ENCODE data around the gene MOV10L1.
A peak's percentile ranks its signal among the peaks of the same experiment; 100 is the strongest.

Gene MOV10L1

GRCh38 chr22:50148166-50148500, 58.3 kb downstream of the MOV10L1 start:
- Histone ChIP-seq H3K9me3 (ENCODE audit: severe bottlenecking) (no peaks in the 10 kb centered on the region), H3K27ac (no peak overlapping the region), H3K4me3 (ENCODE audit: low read depth, low read length) (no peak overlapping the region), H3K27me3 (ENCODE audit: insufficient read depth, low read depth, severe bottlenecking) (no peaks in the 10 kb centered on the region), H3K36me3 (no peaks in the 10 kb centered on the region)
- DNase-seq: no peak
- no peak for TF ChIP-seq CTCF (IDR thresholded peaks at IDR 0.05; ENCODE audit: low read depth, low read length)

- peak; percentile 69 for DNase-seq
- Histone ChIP-seq H3K36me3 (no peaks in the 10 kb centered on the region), H3K4me3 (ENCODE audit: low read depth, low read length) (no peak overlapping the region), H3K27ac (no peak overlapping the region), H3K9me3 (ENCODE audit: severe bottlenecking) (no peaks in the 10 kb centered on the region), H3K27me3 (ENCODE audit: insufficient read depth, low read depth, severe bottlenecking) (no peaks in the 10 kb centered on the region)
- peak; percentile 98 for TF ChIP-seq CTCF (IDR thresholded peaks at IDR 0.05; ENCODE audit: low read depth, low read length)
Observed at GRCh38 chr22:50148991-50149721, 59.4 kb downstream of the MOV10L1 start.

GRCh38 chr22:50150161-50151129, 60.6 kb downstream of the MOV10L1 start:
- peak; percentile 47 for DNase-seq
- Histone ChIP-seq H3K27me3 (ENCODE audit: insufficient read depth, low read depth, severe bottlenecking) (no peaks in the 10 kb centered on the region), H3K4me3 (ENCODE audit: low read depth, low read length) (no peak overlapping the region), H3K27ac (no peak overlapping the region), H3K36me3 (no peaks in the 10 kb centered on the region), H3K9me3 (ENCODE audit: severe bottlenecking) (no peaks in the 10 kb centered on the region)
- TF ChIP-seq CTCF (IDR thresholded peaks at IDR 0.05; ENCODE audit: low read depth, low read length): no peak

- no peaks in the 10 kb centered on the region for H3K9me3 ChIP-seq (ENCODE audit: severe bottlenecking)
- no peaks in the 10 kb centered on the region for H3K36me3 ChIP-seq
- TF ChIP-seq CTCF (IDR thresholded peaks at IDR 0.05; ENCODE audit: low read depth, low read length): peak; percentile 23; the same call in 1 of the 2 replicates
- no peak overlapping the region for H3K27ac ChIP-seq
- H3K27me3 ChIP-seq (ENCODE audit: insufficient read depth, low read depth, severe bottlenecking): no peaks in the 10 kb centered on the region
- no peak for DNase-seq
- no peak overlapping the region for H3K4me3 ChIP-seq (ENCODE audit: low read depth, low read length)
Observed at GRCh38 chr22:50151571-50152537, 62.0 kb downstream of the MOV10L1 start.

- H3K27me3 ChIP-seq (ENCODE audit: insufficient read depth, low read depth, severe bottlenecking): no peaks in the 10 kb centered on the region
- no peaks in the 10 kb centered on the region for H3K36me3 ChIP-seq
- no peak for TF ChIP-seq CTCF (IDR thresholded peaks at IDR 0.05; ENCODE audit: low read depth, low read length)
- DNase-seq: no peak
- no peak overlapping the region for H3K27ac ChIP-seq
- H3K9me3 ChIP-seq (ENCODE audit: severe bottlenecking): no peaks in the 10 kb centered on the region
- no peak overlapping the region for H3K4me3 ChIP-seq (ENCODE audit: low read depth, low read length)
Observed at GRCh38 chr22:50153056-50153755, 63.4 kb downstream of the MOV10L1 start.
